Hepatocyte (in vitro differentiated cells): ENCODE data around the gene TAB3.

Experiments used
- CTCF ChIP-seq: fragments of 200-600 bp; sonication (generic); IDR thresholded peaks from 2 replicates; pipeline ENCODE4 v1.5.1; 2016; ENCODE audit warnings: antibody characterized with exemption, mild to moderate bottlenecking; ENCODE audit not compliant: poor library complexity
- EZH2 ChIP-seq: fragments of 200-600 bp; sonication (generic); IDR thresholded peaks from 2 replicates; pipeline ENCODE4 v1.6.1; 2016; ENCODE audit warnings: antibody characterized with exemption, mild to moderate bottlenecking, borderline replicate concordance
- EZH2phosphoT487 ChIP-seq: fragments of 200-600 bp; sonication (generic); IDR thresholded peaks from one replicate; pipeline ENCODE4 v1.6.1; 2018; ENCODE audit warnings: antibody characterized with exemption, mild to moderate bottlenecking, low read depth, moderate library complexity; ENCODE audit not compliant: unreplicated experiment, severe bottlenecking

DNA sequence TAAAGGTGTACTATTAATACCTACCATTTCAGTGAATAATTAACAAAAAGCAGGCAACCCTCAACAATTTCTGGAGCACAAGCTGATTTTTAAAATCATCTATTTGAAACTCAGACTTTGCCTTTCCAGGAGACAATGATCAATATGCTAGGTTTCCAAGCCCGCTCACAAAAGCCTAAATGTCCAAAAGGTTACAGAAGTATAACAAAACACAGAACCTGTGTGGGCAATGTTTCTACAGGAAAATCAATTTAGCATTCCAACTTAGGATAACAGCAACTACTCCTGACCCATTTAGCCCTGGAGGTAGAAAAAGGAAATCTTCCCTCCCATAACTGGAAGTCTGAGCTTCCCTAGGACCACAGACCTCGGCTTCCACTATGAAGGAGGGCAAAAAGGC, 3.9 kb downstream of the TAB3 start:
- no peak for TF ChIP-seq CTCF
- TF ChIP-seq EZH2 = no peak
- no peak for TF ChIP-seq EZH2phosphoT487
